Esophagus muscularis mucosa (tissue), 4 donors: Measurements from ENCODE around the gene AATK. TPM values are rescaled to one million over a fixed set of nuclear protein-coding genes. Genes with fewer than 3 reads are reported as not detected.

Experiments used
- DNase-seq: peaks from one replicate; pipeline ENCODE4 v3.0.0-alpha.2; 2017; ENCODE audit errors: extremely low spot score
- H3K27ac ChIP-seq, 4 donors: fragments of 200-600 bp; sonication (generic); replicated peaks in 1 of 4; 1 replicate in 3 of 4; 2 replicates in 1 of 4; pipeline ENCODE4 v1.5.1; 2016 to 2019; ENCODE audit warnings: mild to moderate bottlenecking in 1 of 4
- H3K27me3 ChIP-seq, 4 donors: fragments of 200-600 bp; sonication (generic); one replicate each; pipeline versions ENCODE4 v1.5.1 to v1.6.0; 2016 to 2019
- H3K36me3 ChIP-seq, 4 donors: fragments of 200-600 bp; sonication (generic); one replicate each; pipeline ENCODE4 v1.5.1; 2016 to 2019
- H3K4me1 ChIP-seq, 4 donors: fragments of 200-600 bp; sonication (generic); one replicate each; pipeline ENCODE4 v1.5.1; 2016 to 2019
- H3K4me3 ChIP-seq, 4 donors: fragments of 200-600 bp; sonication (generic); 1 replicate in 2 of 4; 2 replicates in 2 of 4; pipeline ENCODE4 v1.5.1; 2016 to 2019; ENCODE audit warnings: mild to moderate bottlenecking in 4 of 4, moderate library complexity in 1 of 4
- H3K9me3 ChIP-seq, 4 donors: fragments of 200-600 bp; sonication (generic); 1 replicate in 3 of 4; 2 replicates in 1 of 4; pipeline ENCODE4 v1.5.1; 2016 to 2019
- EP300 ChIP-seq: sonication (generic); formaldehyde crosslinking; IDR thresholded peaks from one replicate; pipeline ENCODE4 v1.6.1; 2017; ENCODE audit warnings: antibody characterized with exemption
- POLR2A ChIP-seq: fragments of 450-650 bp; IDR thresholded peaks from one replicate; pipeline ENCODE4 v1.6.1; 2017; ENCODE audit warnings: antibody characterized with exemption, moderate library complexity, mild to moderate bottlenecking, low read depth
- POLR2AphosphoS5 ChIP-seq, 2 donors: sonication (generic); formaldehyde crosslinking; IDR thresholded peaks; one replicate each; pipeline ENCODE4 v1.6.1; 2017; ENCODE audit warnings: antibody characterized with exemption in 2 of 2
- whole genome bisulfite sequencing: methylation state at CpG from one replicate; pipeline ENCODE4 v1.1.5; 2018; 5-methylcytosine and 5-hydroxymethylcytosine counted together
- intact Hi-C: fragments of 100-400 bp; cut with DNase I; formaldehyde crosslinking; loops from one replicate; pipeline ENCODE4 v1.15.1; 2023
- total RNA-seq, 4 donors: library from RNA; depleted of rRNA; stranded (reverse); fragments of >200 nt; gene quantifications; one replicate each; pipeline versions ENCODE4 v1.1.0 to v1.2.1, GENCODE V29; 2016
- TF ChIP-seq, protein P1 (sequence below), 3 experiments: fragments of 200-600 bp in 2 of 3; fragments of 450-650 bp in 1 of 3; sonication (generic) in 2 of 3; IDR thresholded peaks; one replicate each; pipeline ENCODE4 v1.5.1; 2017 to 2019; ENCODE audit warnings: antibody characterized with exemption in 3 of 3, mild to moderate bottlenecking in 2 of 3, moderate library complexity in 1 of 3

The AATK gene
- total RNA-seq, 4 donors from 2014 or later, result 13.7 to 24.6 (median 16.0) TPM

DNA sequence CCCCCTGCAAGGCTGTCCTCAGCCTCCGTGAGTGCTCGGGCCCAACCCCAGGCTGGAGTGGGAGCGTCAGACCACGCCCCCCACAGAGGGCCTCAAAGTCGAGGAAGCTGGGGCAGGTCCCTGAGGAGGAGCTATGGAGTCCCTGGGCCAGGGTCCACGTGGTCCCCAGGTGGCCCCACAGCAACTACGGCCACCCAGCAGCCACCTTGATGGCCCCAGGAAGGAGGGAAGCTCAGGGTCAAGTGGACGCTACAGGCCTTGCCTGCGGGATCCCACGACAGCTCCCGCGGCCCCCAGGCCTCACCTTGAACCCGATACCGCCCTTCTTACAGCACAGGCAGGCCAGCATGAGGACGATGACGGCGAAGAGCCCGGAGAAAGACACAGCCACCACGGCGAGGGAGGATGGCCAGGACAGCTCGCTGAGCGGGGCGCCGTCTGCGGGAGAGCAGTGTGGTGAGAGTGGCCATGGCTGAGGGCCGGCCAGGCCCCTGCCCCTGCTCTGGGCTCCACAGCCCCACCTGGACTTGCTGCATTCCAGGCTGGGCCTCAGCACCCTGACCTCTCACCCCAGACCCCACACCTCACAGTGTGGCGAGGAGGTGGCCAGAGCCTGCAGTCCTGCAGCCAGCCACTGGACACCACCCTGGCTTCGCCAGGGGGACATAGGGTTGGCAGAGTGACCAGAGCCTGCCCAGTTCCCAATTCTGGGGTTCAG is 31.8 kb downstream of the AATK start:
- WGBS, result 93% methylated on average over 9 of the region's 28 CpGs
- no peak for DNase-seq
- Histone ChIP-seq H3K4me1 (peaks cover 0 to 9% (median 1%) of the 10 kb centered on the region in 4 donors), H3K36me3 (peaks cover 0 to 5% (median 0%) of the 10 kb centered on the region in 4 donors), H3K4me3 (no peak overlapping the region), H3K9me3 (no peaks in the 10 kb centered on the region), H3K27me3 (no peaks in the 10 kb centered on the region), H3K27ac (peak overlapping the region in 1 of 4 donors; percentile 4)
- intact Hi-C loops, result no loop called here
- TF ChIP-seq, protein P1, sequence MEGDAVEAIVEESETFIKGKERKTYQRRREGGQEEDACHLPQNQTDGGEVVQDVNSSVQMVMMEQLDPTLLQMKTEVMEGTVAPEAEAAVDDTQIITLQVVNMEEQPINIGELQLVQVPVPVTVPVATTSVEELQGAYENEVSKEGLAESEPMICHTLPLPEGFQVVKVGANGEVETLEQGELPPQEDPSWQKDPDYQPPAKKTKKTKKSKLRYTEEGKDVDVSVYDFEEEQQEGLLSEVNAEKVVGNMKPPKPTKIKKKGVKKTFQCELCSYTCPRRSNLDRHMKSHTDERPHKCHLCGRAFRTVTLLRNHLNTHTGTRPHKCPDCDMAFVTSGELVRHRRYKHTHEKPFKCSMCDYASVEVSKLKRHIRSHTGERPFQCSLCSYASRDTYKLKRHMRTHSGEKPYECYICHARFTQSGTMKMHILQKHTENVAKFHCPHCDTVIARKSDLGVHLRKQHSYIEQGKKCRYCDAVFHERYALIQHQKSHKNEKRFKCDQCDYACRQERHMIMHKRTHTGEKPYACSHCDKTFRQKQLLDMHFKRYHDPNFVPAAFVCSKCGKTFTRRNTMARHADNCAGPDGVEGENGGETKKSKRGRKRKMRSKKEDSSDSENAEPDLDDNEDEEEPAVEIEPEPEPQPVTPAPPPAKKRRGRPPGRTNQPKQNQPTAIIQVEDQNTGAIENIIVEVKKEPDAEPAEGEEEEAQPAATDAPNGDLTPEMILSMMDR (IDR thresholded peaks at IDR 0.05), result no peak
- TF ChIP-seq EP300, result no peak
- no peak for TF ChIP-seq POLR2AphosphoS5 (IDR thresholded peaks at IDR 0.05)
- no peak for TF ChIP-seq POLR2A

DNA sequence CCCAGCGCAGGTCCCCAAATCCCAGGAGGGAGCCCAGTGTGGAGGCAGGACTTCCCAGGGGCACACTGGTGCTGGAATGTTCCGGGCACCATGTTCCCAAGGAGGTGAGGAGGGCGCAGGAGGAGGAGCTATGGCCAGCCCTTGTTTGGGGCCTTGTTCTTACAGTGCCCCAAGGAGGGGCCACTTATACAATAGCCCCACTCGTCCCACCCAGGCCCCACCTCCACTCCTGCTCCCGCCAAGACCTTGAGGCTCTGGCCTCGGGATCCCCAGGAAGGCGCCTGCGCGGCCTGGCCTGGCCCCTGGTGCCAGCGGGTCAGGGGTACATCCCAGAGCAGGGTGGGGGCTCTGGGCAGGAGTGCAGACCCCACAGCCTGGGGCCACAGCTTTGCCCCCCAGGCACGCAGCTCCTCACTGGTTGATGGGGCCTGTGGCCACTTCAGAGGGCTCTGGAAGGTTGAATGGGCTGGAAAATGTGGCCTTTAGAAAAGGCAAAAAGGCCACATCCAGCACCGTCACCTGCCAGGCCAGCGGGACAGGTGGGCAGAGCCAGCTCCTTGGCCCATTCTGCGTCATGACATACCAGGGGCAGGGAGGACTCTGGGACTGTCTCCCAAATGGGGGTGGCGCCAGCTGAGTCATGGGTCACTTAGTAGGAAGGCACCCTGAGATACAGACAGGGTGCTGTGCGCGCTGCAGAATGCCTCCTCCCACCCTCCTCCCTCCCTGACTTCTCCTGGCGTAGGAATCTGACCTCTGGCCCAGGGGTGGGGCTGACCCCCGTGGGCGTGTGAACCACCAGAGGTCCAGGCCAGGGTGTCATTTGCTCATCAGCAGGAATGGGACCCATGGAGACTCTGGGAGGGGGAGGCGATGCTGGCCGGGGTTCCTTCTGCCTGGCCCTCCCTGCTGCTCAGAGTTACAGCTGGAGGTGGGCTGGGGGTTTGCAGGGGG is 33.0 kb downstream of the AATK start:
- DNase-seq, result no peak
- TF ChIP-seq, protein P1 (IDR thresholded peaks at IDR 0.05), result no peak
- peak in 1 of 2 donors; percentile 13 for TF ChIP-seq POLR2AphosphoS5 (IDR thresholded peaks at IDR 0.05)
- Histone ChIP-seq H3K27me3 (no peaks in the 10 kb centered on the region), H3K9me3 (no peaks in the 10 kb centered on the region), H3K4me3 (peak overlapping the region in 2 of 4 donors; percentile 20 to 31), H3K4me1 (peaks cover 0 to 9% (median 1%) of the 10 kb centered on the region in 4 donors), H3K27ac (peak overlapping the region; percentile 38 to 72 (median 50)), H3K36me3 (peaks cover 0 to 5% (median 0%) of the 10 kb centered on the region in 4 donors)
- 86% methylated on average over 19 of the region's 22 CpGs for WGBS
- intact Hi-C loops, result no loop called here

DNA sequence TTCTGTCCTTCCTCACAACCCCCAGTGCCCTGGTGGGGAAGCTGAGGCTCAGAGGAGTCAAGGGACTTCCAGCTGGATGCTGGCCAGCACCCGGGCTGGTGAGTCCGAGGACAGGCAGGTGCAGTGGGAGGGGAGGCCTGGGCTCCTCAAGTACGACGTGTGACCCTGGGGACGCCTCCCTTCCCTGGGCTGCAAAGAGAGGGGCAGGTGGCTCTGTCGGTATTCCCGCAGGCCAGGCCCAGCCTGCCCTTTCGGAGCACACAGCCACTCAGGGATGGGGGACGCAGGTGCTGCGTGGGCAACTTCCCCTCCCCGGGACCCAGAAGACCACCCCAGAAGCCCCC is 33.9 kb downstream of the AATK start:
- 75% methylated on average over 10 of the region's 11 CpGs for WGBS
- no peaks in the 10 kb centered on the region for H3K9me3 ChIP-seq
- peak overlapping the region; percentile 6 to 72 (median 42) for H3K27ac ChIP-seq
- peak overlapping the region in 2 of 4 donors; percentile 20 to 31 for H3K4me3 ChIP-seq
- no peak for TF ChIP-seq EP300
- TF ChIP-seq POLR2A, result no peak
- TF ChIP-seq POLR2AphosphoS5 (IDR thresholded peaks at IDR 0.05), result no peak
- TF ChIP-seq, protein P1 (IDR thresholded peaks at IDR 0.05), result no peak
- intact Hi-C loops, result no loop called here
- H3K27me3 ChIP-seq, result no peaks in the 10 kb centered on the region
- DNase-seq, result no peak
- H3K36me3 ChIP-seq, result peaks cover 0 to 5% (median 0%) of the 10 kb centered on the region in 4 donors
- H3K4me1 ChIP-seq, result peaks cover 0 to 9% (median 1%) of the 10 kb centered on the region in 4 donors

DNA sequence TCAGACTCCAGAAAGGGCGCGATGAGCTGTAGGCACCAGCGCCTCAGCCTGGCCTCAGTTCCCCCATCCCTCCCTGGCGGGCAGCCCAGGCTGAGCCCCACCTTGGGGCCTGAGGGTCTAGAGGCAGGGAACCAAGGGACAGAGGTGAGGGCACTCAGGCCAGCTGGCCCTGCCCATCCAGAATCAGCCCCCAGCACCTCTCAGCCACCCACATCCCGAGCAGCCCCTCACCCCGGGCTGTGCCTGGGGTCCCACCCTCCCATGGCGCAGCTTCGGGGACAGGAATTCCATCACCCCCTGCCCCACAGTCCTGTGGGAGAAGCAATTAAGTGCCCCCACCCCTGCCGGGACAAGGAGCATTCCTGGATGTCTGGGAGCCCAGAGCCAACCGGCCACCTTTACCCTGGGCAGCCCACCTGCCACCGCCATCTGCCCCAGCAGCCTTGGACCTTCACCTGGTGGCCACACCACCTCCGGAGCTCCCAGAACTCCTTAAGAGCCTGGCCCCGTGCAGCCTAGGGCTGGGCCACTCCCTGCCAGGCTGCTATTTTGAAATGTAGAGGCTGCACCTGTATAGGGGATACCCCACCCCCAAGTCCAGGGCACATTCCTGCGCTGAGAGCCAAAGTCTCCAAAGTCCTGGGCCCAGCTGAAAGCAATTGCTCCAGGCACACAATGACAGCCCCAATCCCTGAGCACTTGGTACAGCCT is 34.4 kb downstream of the AATK start:
- Histone ChIP-seq H3K4me1 (peaks cover 0 to 9% (median 1%) of the 10 kb centered on the region in 4 donors), H3K27me3 (no peaks in the 10 kb centered on the region), H3K4me3 (peak overlapping the region in 3 of 4 donors; percentile 7 to 31 (median 20)), H3K27ac (peak overlapping the region; percentile 20 to 72 (median 42)), H3K9me3 (no peaks in the 10 kb centered on the region), H3K36me3 (peaks cover 0 to 5% (median 0%) of the 10 kb centered on the region in 4 donors)
- TF ChIP-seq POLR2A, result no peak
- TF ChIP-seq POLR2AphosphoS5 (IDR thresholded peaks at IDR 0.05), result no peak
- TF ChIP-seq, protein P1 (IDR thresholded peaks at IDR 0.05), result no peak
- TF ChIP-seq EP300, result no peak
- DNase-seq, result no peak
- intact Hi-C loops, result no loop called here
- 87% methylated on average over 13 of the region's 14 CpGs for WGBS
